GM12874 (cell line): ENCODE data around the gene SLC30A1.

ENCODE experiments used
- TF ChIP-seq, protein P1 (sequence below): IDR thresholded peaks from 2 replicates; pipeline ENCODE4 v1.5.1; 2011; ENCODE audit warnings: low read depth, mild to moderate bottlenecking, control low read depth, low read length, moderate library complexity; ENCODE audit not compliant: insufficient read depth

Gene SLC30A1, protein sequence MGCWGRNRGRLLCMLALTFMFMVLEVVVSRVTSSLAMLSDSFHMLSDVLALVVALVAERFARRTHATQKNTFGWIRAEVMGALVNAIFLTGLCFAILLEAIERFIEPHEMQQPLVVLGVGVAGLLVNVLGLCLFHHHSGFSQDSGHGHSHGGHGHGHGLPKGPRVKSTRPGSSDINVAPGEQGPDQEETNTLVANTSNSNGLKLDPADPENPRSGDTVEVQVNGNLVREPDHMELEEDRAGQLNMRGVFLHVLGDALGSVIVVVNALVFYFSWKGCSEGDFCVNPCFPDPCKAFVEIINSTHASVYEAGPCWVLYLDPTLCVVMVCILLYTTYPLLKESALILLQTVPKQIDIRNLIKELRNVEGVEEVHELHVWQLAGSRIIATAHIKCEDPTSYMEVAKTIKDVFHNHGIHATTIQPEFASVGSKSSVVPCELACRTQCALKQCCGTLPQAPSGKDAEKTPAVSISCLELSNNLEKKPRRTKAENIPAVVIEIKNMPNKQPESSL

DNA sequence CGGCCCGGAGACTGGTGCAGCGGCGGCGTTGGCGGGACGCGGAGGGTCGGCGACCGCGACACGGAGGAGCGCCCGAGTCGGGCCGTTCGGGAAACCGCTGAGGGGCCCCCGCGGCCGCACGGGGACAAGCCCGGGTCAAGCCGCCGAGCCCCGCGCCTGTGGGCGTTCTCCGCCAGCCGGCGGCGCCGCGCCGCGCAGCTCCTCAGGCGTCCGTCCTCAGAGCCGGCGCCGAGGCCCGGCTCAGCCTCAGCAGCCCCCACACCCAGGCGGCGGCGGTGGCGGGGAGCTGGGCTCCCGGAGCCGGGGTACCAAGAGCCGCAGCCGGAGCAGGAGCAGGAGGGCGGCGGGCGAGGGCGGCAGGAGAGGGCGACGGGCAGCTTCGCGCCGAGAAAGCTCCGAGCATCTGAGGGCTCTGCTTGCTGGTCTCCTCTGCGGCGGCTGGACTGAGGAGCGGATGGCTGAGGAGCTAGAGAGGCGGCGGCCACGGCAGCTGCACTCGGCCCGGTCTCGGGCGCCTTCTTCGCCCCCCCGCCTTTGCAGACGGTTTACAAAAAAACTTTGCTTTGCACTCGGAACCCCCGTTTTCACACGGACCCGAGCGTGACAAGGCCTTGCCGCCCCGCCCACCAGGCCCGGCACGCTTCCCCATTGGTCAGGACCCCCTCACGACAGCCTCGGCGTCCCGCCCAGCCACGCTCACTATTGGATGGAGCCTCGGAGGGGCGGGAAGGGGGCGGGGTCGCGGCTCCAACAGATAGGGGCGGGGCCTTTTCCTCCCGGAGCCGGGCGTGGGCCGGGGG, at the start of gene SLC30A1:
Gene SLC30A1 (minus strand): TSS at position 522 of the 800 bp plus-strand sequence. CDS start 549 bp downstream, outside the sequence.
- TF ChIP-seq, protein P1, sequence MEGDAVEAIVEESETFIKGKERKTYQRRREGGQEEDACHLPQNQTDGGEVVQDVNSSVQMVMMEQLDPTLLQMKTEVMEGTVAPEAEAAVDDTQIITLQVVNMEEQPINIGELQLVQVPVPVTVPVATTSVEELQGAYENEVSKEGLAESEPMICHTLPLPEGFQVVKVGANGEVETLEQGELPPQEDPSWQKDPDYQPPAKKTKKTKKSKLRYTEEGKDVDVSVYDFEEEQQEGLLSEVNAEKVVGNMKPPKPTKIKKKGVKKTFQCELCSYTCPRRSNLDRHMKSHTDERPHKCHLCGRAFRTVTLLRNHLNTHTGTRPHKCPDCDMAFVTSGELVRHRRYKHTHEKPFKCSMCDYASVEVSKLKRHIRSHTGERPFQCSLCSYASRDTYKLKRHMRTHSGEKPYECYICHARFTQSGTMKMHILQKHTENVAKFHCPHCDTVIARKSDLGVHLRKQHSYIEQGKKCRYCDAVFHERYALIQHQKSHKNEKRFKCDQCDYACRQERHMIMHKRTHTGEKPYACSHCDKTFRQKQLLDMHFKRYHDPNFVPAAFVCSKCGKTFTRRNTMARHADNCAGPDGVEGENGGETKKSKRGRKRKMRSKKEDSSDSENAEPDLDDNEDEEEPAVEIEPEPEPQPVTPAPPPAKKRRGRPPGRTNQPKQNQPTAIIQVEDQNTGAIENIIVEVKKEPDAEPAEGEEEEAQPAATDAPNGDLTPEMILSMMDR: no peak

DNA sequence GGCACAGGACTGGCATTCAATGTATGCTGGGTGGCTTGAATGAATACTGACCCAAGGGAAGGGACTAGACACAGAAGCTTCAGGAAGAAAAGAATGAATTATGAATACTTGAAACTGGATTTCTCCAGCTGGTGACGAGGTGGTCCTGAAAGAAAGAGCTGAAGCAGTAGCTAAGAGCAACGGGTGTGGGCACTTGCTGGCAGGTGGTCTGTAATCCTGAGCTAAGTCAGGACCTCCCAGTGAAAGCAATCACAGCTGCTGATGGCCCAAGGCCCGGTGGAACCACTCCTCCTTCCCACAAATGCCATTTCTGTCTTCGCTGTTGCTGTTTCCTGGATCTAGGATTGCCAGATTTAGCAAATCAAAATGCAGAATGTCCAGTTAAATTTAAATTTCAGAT, 49.5 kb upstream of the SLC30A1 start:
- TF ChIP-seq, protein P1: no peak

DNA sequence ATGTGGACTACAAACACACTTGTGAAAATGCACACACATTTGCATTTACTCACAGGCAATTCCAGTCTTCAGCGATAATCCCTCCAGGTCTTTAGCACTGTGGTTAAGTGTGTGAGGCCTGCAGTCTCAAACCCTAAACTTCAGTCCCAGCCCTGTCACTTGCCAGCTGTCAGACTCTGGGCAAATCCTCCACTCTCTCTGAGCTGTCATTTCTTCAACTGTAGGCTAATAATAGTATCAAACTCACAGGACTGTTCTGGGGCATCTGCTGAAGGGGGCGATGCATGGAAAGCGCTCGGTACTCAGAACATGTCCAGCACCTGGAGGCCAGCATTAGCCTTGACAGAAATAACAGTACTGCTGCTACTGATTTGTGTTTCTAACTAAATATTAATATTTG, 48.3 kb upstream of the SLC30A1 start:
- TF ChIP-seq, protein P1: no peak

DNA sequence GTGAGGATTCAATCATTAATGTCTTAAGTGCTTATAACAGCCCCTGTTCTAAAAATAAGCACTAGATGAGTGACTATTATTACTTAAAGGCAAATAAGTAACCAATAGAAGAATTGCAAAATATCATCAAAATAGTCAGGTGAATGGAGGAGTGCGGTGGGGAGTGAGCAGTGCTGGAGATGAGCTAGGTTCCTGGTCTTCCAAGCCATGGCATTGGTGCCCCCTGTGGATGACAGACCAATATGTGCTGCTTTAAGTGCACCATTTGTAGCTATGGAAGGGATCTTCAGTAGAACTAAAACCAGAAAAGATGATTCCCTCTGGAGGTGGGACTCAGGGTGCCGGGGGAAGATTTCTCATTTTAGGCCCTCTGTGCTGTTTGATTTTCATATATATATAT, 46.1 kb upstream of the SLC30A1 start:
- TF ChIP-seq, protein P1: 0 out of 2 replicates have a peak, but pooled peaks have one; percentile 24

DNA sequence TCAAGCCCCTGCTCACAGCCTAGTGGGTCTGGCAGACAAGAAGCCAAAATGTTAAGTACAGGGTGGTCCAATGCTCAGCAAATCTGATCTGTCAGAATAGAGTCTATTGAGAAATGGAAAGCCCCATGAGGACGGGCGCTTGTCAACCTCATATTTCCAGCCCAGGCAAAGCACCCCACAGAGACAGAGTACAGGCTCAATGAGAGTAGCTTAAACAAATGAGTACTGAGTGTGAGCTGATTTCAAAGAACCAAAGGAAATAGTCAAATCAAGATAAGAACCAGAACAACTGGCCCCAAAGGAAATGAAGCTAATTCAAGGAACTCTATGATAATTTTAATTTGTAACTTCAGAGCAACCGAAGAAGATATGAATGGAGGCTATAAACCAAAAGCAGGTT, 44.6 kb upstream of the SLC30A1 start:
- TF ChIP-seq, protein P1: no peak

DNA sequence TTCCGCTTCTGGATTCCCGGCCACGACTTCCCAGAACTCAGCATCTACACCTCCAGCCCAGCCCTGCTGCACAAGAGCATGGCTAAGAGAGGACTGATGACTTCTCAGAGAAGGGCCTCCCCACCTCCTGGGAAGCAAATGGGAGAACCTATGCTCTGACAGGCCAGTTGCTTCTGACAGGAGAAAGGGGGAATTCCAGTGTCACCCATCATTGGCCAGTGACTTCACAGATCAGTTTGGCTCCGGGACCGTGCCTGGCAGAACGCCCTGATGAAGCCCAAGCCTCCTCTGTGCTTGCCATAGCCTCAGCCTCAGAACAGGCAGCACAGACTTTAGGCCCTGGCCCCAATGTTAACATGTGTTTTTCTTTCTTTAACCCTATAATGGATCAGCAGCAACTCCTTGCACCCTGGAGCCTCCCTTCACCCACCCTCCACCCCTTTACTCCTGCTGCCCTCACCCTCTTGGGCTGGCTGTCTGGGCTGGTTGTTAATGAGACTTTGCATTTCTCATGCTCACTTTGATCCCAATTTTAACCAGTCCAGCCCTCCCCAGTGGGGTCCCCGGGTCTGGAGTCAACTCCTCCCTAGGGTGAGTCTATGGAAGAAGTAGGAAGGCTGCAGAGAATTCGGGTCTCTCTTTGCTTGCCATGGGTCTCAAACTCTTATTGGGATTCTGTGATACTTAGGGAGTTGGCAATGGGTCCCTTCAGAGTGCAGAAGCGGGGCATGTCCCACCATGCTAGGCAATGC, 42.7 kb upstream of the SLC30A1 start:
- TF ChIP-seq, protein P1: no peak
